ACC112 (cell line): ENCODE measurements around the gene PSMD7.
"Not testable (repeated sequence)": the region's sequence is repeated elsewhere in the genome, so short reads cannot be mapped to it uniquely, and the experiment has no call there.

Experiments used
- H2AFZ ChIP-seq: fragments of 200-600 bp; sonication (generic); one replicate; pipeline ENCODE4 v1.6.0; 2017; ENCODE audit warnings: antibody characterized with exemption, low read length; ENCODE audit not compliant: unreplicated experiment
- H3K27ac ChIP-seq: fragments of 200-600 bp; sonication (generic); 2 replicates; pipeline ENCODE4 v1.5.1; 2014; ENCODE audit warnings: low read depth, mild to moderate bottlenecking, antibody characterized with exemption, low read length, moderate library complexity
- H3K27me3 ChIP-seq: fragments of 200-600 bp; sonication (generic); 2 replicates; pipeline ENCODE4 v1.6.1; 2014; ENCODE audit warnings: mild to moderate bottlenecking, antibody characterized with exemption, low read length, moderate library complexity, mixed read lengths; ENCODE audit not compliant: insufficient read depth
- H3K36me3 ChIP-seq: fragments of 200-600 bp; sonication (generic); 2 replicates; pipeline ENCODE4 v1.6.1; 2016; ENCODE audit warnings: mild to moderate bottlenecking, antibody characterized with exemption, low read length, moderate library complexity, mixed read lengths; ENCODE audit not compliant: insufficient read depth
- H3K4me1 ChIP-seq: fragments of 200-600 bp; sonication (generic); one replicate; pipeline ENCODE4 v1.6.1; 2016; ENCODE audit warnings: low read length, mixed read lengths; ENCODE audit not compliant: insufficient read depth, unreplicated experiment, control insufficient read depth
- H3K4me3 ChIP-seq: fragments of 200-600 bp; sonication (generic); 2 replicates; pipeline ENCODE4 v1.5.1; 2014; ENCODE audit warnings: mild to moderate bottlenecking, low read depth, low read length
- H3K79me2 ChIP-seq: fragments of 200-600 bp; sonication (generic); one replicate; pipeline ENCODE4 v1.6.0; 2016; ENCODE audit warnings: low read length; ENCODE audit not compliant: control insufficient read depth, unreplicated experiment, insufficient read depth

PSMD7 gene

DNA sequence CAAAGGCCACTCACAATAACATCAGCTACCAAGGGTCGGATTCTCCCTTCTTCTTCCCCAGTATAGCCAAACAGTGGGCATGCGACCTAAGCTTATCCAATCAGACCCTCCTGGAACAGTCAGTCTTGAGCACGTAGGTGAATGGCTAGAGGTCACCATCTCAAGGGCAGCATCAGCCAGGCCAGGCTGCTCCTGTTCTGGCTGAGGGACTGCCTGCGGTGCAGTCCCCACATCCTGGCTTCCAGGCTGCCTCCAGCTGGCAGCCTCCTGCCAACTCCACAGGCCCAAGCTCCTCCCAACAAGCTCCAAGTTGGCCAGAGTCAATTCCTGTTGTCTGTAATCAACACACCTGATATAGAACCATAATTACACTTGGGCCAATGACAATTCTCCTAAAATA is 56.4 kb downstream of the PSMD7 start:
- not testable (repeated sequence) for H3K4me3 ChIP-seq, H3K36me3 ChIP-seq, H3K27me3 ChIP-seq, H3K79me2 ChIP-seq, H2AFZ ChIP-seq, H3K27ac ChIP-seq, H3K4me1 ChIP-seq
